ENCODE results near the gene CD99L2.
"Not testable (repeated sequence)": the region's sequence is repeated elsewhere in the genome, so short reads cannot be mapped to it uniquely, and the experiment has no call there.

CD99L2 gene

DNA sequence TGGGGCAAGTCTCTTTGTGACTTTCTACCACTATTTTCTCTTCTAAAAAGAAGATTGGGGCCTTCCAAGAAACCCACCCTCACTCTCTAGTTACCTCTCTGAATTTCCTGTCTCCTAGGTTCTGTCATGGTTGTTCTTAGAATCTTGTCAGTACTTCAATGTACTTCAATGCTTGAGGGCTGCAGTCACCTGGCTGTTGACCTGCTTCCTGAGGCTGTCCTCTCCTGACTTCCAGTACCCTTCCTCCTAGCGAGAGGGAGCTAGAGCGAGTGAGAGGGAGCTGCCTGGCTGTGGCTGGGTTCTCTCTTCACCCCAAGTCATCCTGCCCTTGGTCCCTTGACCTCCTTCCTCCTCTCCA lies 17.7 kb downstream of the CD99L2 start:
- TF ChIP-seq, protein P1, sequence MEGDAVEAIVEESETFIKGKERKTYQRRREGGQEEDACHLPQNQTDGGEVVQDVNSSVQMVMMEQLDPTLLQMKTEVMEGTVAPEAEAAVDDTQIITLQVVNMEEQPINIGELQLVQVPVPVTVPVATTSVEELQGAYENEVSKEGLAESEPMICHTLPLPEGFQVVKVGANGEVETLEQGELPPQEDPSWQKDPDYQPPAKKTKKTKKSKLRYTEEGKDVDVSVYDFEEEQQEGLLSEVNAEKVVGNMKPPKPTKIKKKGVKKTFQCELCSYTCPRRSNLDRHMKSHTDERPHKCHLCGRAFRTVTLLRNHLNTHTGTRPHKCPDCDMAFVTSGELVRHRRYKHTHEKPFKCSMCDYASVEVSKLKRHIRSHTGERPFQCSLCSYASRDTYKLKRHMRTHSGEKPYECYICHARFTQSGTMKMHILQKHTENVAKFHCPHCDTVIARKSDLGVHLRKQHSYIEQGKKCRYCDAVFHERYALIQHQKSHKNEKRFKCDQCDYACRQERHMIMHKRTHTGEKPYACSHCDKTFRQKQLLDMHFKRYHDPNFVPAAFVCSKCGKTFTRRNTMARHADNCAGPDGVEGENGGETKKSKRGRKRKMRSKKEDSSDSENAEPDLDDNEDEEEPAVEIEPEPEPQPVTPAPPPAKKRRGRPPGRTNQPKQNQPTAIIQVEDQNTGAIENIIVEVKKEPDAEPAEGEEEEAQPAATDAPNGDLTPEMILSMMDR (IDR thresholded peaks at IDR 0.05; ENCODE audit: low read length, missing control alignments) = no peak
- no peak for DNase-seq (ENCODE audit: low read depth)
- no peak overlapping the region for H3K4me3 ChIP-seq (replicated peaks; ENCODE audit: low read depth, low read length)

DNA sequence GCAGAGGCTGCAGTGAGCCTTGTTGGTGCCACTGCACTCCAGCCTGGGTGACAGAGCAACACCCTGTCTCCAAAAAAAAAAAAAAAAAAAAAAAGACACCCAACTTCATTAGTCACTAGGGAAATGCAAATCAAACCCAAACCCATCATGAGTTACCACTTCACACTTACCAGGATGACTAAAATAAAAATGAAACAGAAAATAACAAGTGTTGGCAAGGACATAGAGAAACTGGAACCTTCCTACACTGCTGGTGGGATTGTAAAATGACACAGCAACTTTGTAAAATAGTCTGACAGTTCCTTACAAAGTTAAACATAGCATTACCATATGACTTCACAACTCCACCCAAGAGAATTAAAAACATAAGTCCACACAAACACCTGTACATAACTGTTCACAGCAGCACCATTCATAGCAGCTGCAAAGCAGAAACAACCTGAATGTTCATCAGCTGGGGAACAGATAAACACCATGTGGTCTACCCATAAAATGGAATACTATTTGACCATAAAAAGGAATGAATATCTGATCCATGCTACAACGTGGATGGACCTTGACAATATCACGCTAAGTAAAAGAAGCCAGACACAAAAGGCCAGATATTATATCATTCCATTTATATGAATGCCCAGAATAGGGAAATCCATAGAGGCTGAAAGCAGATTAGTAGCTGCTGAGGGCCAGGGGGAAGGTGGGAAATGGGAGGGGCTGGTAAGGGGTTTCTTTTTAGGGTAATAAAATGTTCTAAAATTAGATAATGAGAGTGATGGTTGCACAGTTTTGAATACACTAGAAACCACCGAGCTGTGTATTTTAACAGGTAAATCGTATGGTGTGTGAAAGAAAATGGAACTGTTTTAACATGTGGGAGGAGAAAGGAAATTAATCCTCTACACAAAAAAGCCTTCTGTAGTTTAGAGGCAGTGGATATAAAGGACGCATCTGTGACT lies 18.3 kb downstream of the CD99L2 start:
- TF ChIP-seq, protein P1 (IDR thresholded peaks at IDR 0.05; ENCODE audit: low read length, missing control alignments) = no peak
- H3K4me3 ChIP-seq (replicated peaks; ENCODE audit: low read depth, low read length) = no peak overlapping the region
- DNase-seq (ENCODE audit: low read depth) = no peak

DNA sequence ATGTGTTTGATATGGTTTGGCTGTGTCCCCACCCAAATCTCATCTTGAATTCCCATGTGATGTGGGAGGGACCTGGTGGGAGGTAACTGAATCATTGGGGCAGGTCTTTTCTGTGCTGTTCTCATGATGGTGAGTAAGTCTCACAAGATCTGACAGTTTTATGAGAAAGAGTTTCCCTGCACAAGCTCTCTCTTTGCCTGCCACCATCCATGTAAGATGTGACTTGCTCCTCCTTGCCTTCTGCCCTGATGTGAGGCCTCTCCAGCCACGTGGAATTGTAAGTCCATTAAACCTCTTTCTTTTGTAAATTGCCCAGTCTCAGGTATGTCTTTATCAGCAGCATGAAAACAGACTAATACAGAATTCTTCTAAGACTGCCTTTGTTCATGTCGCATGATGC lies 22.8 kb downstream of the CD99L2 start:
- H3K4me3 ChIP-seq (replicated peaks; ENCODE audit: low read depth, low read length); DNase-seq (ENCODE audit: low read depth): not testable (repeated sequence)

DNA sequence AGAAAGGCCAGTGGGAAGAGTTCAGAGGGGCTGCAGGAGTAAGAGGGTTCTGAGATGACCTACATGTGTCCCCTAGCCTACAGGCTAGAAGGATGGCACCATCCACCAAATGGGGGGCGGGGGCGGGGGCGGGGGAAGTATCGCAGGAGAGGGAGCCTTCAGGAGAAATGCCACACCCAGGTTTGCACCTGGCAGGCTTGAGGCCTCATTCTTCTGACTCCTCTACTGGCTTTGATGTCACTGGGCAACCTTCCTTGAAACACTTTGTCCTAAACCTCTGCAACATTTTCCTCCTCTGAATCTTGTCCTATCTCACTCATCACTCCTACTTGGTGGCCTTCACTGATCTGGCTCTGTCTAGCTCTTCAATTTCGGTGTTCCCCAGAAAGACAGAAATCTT lies 24.0 kb downstream of the CD99L2 start:
- no peak overlapping the region for H3K4me3 ChIP-seq (replicated peaks; ENCODE audit: low read depth, low read length)
- TF ChIP-seq, protein P1 (IDR thresholded peaks at IDR 0.05; ENCODE audit: low read length, missing control alignments) = no peak
- no peak for DNase-seq (ENCODE audit: low read depth)

DNA sequence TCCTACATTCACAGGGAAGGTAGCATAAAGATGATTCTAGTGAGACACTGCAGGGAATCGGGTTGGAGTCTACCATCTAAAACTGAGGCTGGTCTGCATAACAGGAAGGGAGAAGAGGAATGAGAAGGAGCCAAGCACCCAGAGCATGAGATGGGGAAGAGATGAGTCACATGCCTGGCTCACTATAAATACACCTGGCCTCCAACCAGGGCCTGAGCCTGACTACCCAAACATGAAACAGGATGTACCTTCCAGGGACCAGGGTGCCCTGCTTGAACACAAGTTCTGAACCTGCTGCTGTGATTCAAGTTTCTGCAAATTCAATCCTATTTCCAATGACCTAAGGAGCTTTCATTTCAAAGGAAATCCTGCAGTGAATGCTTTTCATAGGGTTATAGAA lies 24.9 kb downstream of the CD99L2 start:
- peak; percentile 25 for DNase-seq (ENCODE audit: low read depth)
- H3K4me3 ChIP-seq (replicated peaks; ENCODE audit: low read depth, low read length) = no peak overlapping the region
- TF ChIP-seq, protein P1 (IDR thresholded peaks at IDR 0.05; ENCODE audit: low read length, missing control alignments) = no peak

DNA sequence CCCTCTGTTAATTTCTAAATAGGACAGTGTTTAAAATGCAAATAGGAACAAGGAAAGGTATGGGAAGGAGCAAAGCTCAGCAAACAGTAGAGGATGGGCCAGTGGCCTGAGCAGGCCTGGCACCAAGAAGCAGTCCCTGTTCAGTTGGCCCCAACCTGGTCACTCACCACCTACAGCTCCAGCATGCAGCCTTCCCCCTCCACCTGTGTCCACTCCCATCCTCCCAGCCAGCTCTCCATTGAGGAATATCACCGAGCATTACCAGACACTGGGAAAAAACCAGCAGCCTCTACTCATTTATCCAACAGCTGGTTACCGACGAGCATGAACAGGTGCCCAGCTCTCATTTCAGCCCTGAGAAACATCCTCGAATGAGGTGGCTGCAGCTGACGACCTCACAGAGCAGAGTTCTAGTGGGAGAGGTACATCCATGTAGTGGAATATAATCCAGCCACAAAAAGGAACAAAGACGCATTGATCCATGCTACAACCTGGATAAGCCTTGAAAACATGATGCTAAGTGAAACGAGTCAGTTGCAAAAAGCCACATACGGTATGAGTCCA lies 25.6 kb downstream of the CD99L2 start:
- TF ChIP-seq, protein P1 (IDR thresholded peaks at IDR 0.05; ENCODE audit: low read length, missing control alignments) = no peak
- H3K4me3 ChIP-seq (replicated peaks; ENCODE audit: low read depth, low read length) = no peak overlapping the region
- DNase-seq (ENCODE audit: low read depth) = no peak

DNA sequence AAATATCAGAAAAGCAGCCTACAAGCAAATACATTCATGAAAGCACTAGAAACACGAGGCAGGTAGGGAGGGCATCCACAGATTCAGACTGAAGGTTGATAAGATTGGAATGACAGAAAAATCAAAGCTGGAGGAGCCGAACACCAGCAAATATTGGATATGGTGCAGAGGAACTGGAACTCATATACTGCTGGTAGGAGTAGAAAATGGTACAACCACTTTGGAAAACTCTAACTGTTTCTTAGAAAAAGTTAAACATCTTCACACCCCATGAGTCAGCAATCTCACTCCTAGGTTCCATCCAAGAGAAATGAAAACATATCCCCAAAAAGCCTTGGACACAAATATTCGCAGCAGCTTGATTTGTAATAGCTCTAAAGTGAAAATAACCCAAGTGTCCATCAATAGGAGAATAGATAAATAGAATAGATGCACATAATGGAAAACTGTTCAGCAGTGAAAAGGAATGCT lies 27.1 kb downstream of the CD99L2 start:
- no peak for DNase-seq (ENCODE audit: low read depth)
- TF ChIP-seq, protein P1 (IDR thresholded peaks at IDR 0.05; ENCODE audit: low read length, missing control alignments) = no peak
- no peak overlapping the region for H3K4me3 ChIP-seq (replicated peaks; ENCODE audit: low read depth, low read length)
